AG04449 (cell line): ENCODE results near the gene SIRT4.

Source experiments
- CTCF ChIA-PET: fragments of 350-600 bp; formaldehyde crosslinking; extraction: SDS; loops from one replicate; lab custom pipeline; 2021; ENCODE audit warnings: antibody characterized with exemption; lab: Yijun Ruan, JAX
- POLR2A ChIA-PET: fragments of 400-600, 350-600 bp; formaldehyde crosslinking; extraction: SDS; loops from one replicate; lab custom pipeline; 2020; ENCODE audit warnings: antibody characterized with exemption, inconsistent platforms; lab: Yijun Ruan, JAX
- DNase-seq: peaks from one replicate; pipeline ENCODE4 v3.0.0-alpha.2; 2010; ENCODE audit warnings: low read depth, low spot score
- H3K4me3 ChIP-seq: 2 replicates; pipeline ENCODE4 v1.5.1; 2011; ENCODE audit warnings: low read depth, mild to moderate bottlenecking, control low read depth, low read length
- TF ChIP-seq, protein P1 (sequence below): IDR thresholded peaks from one replicate; pipeline ENCODE4 v1.5.1; 2011; ENCODE audit warnings: mild to moderate bottlenecking, moderate library complexity, low read length, control low read depth, inconsistent platforms; ENCODE audit not compliant: insufficient read depth; ENCODE audit errors: missing control alignments

Gene SIRT4

GRCh38 chr12:120276734-120277133 is 25.4 kb upstream of the SIRT4 start:
- no peak for DNase-seq
- TF ChIP-seq, protein P1, sequence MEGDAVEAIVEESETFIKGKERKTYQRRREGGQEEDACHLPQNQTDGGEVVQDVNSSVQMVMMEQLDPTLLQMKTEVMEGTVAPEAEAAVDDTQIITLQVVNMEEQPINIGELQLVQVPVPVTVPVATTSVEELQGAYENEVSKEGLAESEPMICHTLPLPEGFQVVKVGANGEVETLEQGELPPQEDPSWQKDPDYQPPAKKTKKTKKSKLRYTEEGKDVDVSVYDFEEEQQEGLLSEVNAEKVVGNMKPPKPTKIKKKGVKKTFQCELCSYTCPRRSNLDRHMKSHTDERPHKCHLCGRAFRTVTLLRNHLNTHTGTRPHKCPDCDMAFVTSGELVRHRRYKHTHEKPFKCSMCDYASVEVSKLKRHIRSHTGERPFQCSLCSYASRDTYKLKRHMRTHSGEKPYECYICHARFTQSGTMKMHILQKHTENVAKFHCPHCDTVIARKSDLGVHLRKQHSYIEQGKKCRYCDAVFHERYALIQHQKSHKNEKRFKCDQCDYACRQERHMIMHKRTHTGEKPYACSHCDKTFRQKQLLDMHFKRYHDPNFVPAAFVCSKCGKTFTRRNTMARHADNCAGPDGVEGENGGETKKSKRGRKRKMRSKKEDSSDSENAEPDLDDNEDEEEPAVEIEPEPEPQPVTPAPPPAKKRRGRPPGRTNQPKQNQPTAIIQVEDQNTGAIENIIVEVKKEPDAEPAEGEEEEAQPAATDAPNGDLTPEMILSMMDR = no peak
- H3K4me3 ChIP-seq = no peak overlapping the region
- POLR2A ChIA-PET = no interaction called here
- CTCF ChIA-PET = interaction anchor here (3.5 to 4.3 kb wide), 2 partner anchors 10 to 48 kb away, joined by 16 to 38 read pairs; no protein-coding TSS in a partner anchor

GRCh38 chr12:120278137-120279069 is 23.7 kb upstream of the SIRT4 start:
- no peak overlapping the region for H3K4me3 ChIP-seq
- ChIA-PET POLR2A (no interaction called here), CTCF (interaction anchor here (1.1 to 1.2 kb wide), 2 partner anchors 11 to 57 kb away, joined by 3 to 4 read pairs; no protein-coding TSS in a partner anchor)
- TF ChIP-seq, protein P1 = no peak
- no peak for DNase-seq

GRCh38 chr12:120283318-120283717 is 18.8 kb upstream of the SIRT4 start:
- TF ChIP-seq, protein P1 = no peak
- DNase-seq = no peak
- H3K4me3 ChIP-seq = no peak overlapping the region
- CTCF ChIA-PET = interaction anchor here (0.9 to 12.0 kb wide), 4 partner anchors 17 to 56 kb away, joined by 3 to 175 read pairs (median 12); partner anchors contain the start of genes PXN and SIRT4
- POLR2A ChIA-PET = interaction anchor here (1.0 to 1.4 kb wide), 2 partner anchors 9 to 53 kb away, joined by 3 to 7 read pairs; partner anchors contain the start of gene RNU4-1

- ChIA-PET POLR2A (interaction anchor here (1.1 to 1.4 kb wide), 2 partner anchors 8 to 30 kb away, joined by 3 to 7 read pairs; partner anchors contain the start of gene RNU4-1), CTCF (interaction anchor here (2.3 to 12.0 kb wide), 3 partner anchors 18 to 57 kb away, joined by 6 to 175 read pairs (median 17); partner anchors contain the start of genes PXN and SIRT4)
These were observed 17.7 kb upstream of the SIRT4 start for GRCh38 chr12:120284381-120284780.

DNA sequence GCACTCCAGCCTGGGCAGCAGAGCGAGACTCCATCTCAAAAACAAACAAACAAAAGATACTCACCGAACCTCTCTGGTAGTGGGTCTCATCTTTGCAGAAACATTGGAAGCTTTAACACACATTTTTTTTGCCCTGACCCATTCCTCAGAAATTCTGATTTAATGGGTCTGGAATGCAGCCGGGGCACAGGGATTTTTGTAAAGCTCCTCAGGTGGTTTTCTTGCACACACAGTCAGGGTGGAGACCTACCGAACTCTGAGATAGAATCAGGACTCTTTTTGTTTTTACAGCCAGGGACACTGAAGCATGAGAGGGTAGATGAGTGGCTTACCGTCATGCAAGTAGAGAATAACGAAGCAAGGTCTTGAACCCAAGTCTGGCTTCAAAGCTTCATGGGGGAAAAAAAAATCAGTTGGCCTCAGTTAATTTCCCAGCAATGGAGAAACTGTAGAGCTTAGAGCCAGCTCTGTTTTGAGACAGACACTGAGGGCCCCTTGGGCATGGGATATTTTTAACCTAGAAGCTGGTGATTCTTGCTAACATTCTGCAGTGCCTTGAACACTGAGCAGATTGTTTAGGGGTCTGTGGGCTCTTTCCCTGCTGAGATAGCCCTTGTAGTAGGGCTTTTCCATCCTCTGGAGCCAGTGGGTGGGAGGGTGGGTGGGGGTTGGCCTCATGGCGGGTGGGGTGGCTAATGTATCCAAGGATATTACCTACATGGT is 15.2 kb upstream of the SIRT4 start:
- POLR2A ChIA-PET = interaction anchor here (0.6 to 1.7 kb wide), 3 partner anchors 51 to 86 kb away, joined by 3 to 9 read pairs (median 8); partner anchors contain the start of gene RPLP0
- H3K4me3 ChIP-seq = no peak overlapping the region
- DNase-seq = no peak
- CTCF ChIA-PET = interaction anchor here (0.9 to 12.0 kb wide), 5 partner anchors 13 to 59 kb away, joined by 3 to 175 read pairs (median 5); partner anchors contain the start of genes PXN and SIRT4
- TF ChIP-seq, protein P1 = no peak

More at GRCh38 chr12:120284381-120284780, 17.7 kb upstream of the SIRT4 start:
- DNase-seq = no peak
- H3K4me3 ChIP-seq = no peak overlapping the region
- TF ChIP-seq, protein P1 = no peak
